ENCODE results near the gene GPNMB.

Gene GPNMB

GRCh38 chr7:23249486-23249885 lies 2.9 kb downstream of the GPNMB start:
- H3K4me3 ChIP-seq (ENCODE audit: low read depth, low read length) = no peak overlapping the region
- TF ChIP-seq CTCF (IDR thresholded peaks at IDR 0.05; ENCODE audit: low read depth, low read length) = no peak

GRCh38 chr7:23254051-23254681 lies 7.6 kb downstream of the GPNMB start:
- no peak for TF ChIP-seq CTCF (IDR thresholded peaks at IDR 0.05; ENCODE audit: low read depth, low read length)
- Histone ChIP-seq H3K27ac (no peak overlapping the region), H3K36me3 (no peaks in the 10 kb centered on the region), H3K9me3 (ENCODE audit: severe bottlenecking) (no peaks in the 10 kb centered on the region), H3K27me3 (ENCODE audit: insufficient read depth, low read depth, severe bottlenecking) (no peaks in the 10 kb centered on the region), H3K4me3 (ENCODE audit: low read depth, low read length) (no peak overlapping the region)
- DNase-seq = no peak

More at GRCh38 chr7:23249486-23249885, 2.9 kb downstream of the GPNMB start:
- Histone ChIP-seq H3K27ac (no peak overlapping the region), H3K9me3 (ENCODE audit: severe bottlenecking) (no peaks in the 10 kb centered on the region), H3K36me3 (no peaks in the 10 kb centered on the region), H3K27me3 (ENCODE audit: insufficient read depth, low read depth, severe bottlenecking) (no peaks in the 10 kb centered on the region)
- DNase-seq = no peak

- DNase-seq = no peak
- Histone ChIP-seq H3K4me3 (ENCODE audit: low read depth, low read length) (no peak overlapping the region), H3K36me3 (no peaks in the 10 kb centered on the region)
Measured at GRCh38 chr7:23256731-23257130, 10.2 kb downstream of the GPNMB start.

DNA sequence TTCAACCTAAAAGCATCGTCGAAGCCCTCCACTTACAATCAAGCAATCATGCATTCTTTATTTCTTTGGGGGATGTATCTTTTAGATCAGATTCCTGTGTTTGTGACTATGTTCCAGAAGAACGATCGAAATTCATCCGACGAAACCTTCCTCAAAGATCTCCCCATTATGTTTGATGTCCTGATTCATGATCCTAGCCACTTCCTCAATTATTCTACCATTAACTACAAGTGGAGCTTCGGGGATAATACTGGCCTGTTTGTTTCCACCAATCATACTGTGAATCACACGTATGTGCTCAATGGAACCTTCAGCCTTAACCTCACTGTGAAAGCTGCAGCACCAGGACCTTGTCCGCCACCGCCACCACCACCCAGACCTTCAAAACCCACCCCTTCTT lies 13.8 kb downstream of the GPNMB start:
- no peak for TF ChIP-seq CTCF (IDR thresholded peaks at IDR 0.05; ENCODE audit: low read depth, low read length)
- DNase-seq = no peak
- Histone ChIP-seq H3K4me3 (ENCODE audit: low read depth, low read length) (no peak overlapping the region), H3K9me3 (ENCODE audit: severe bottlenecking) (no peaks in the 10 kb centered on the region), H3K27ac (no peak overlapping the region), H3K36me3 (no peaks in the 10 kb centered on the region), H3K27me3 (ENCODE audit: insufficient read depth, low read depth, severe bottlenecking) (no peaks in the 10 kb centered on the region)

More at GRCh38 chr7:23256731-23257130, 10.2 kb downstream of the GPNMB start:
- no peaks in the 10 kb centered on the region for H3K27me3 ChIP-seq (ENCODE audit: insufficient read depth, low read depth, severe bottlenecking)
- no peak for TF ChIP-seq CTCF (IDR thresholded peaks at IDR 0.05; ENCODE audit: low read depth, low read length)
- no peaks in the 10 kb centered on the region for H3K9me3 ChIP-seq (ENCODE audit: severe bottlenecking)
- H3K27ac ChIP-seq = no peak overlapping the region

GRCh38 chr7:23261843-23262452 lies 15.4 kb downstream of the GPNMB start:
- Histone ChIP-seq H3K27me3 (ENCODE audit: insufficient read depth, low read depth, severe bottlenecking) (no peaks in the 10 kb centered on the region), H3K36me3 (no peaks in the 10 kb centered on the region), H3K27ac (no peak overlapping the region), H3K9me3 (ENCODE audit: severe bottlenecking) (no peaks in the 10 kb centered on the region), H3K4me3 (ENCODE audit: low read depth, low read length) (no peak overlapping the region)
- peak; percentile 60 for DNase-seq
- peak; percentile 82 for TF ChIP-seq CTCF (IDR thresholded peaks at IDR 0.05; ENCODE audit: low read depth, low read length)
